ENCODE data around the gene RRAS2.

Gene RRAS2

GRCh38 chr11:14261066-14261465, 97.9 kb downstream of the RRAS2 start:
- no peak for TF ChIP-seq CTCF (IDR thresholded peaks at IDR 0.05; ENCODE audit: insufficient read depth, low read depth, low read length, missing control alignments)
- no peak for DNase-seq (ENCODE audit: low read depth)
- no peak overlapping the region for H3K4me3 ChIP-seq (ENCODE audit: low read length)

- TF ChIP-seq CTCF (IDR thresholded peaks at IDR 0.05; ENCODE audit: insufficient read depth, low read depth, low read length, missing control alignments) = no peak
- no peak for DNase-seq (ENCODE audit: low read depth)
- no peak overlapping the region for H3K4me3 ChIP-seq (ENCODE audit: low read length)
Observed at GRCh38 chr11:14259878-14260277, 99.1 kb downstream of the RRAS2 start.

- peak; percentile 12 for TF ChIP-seq CTCF (IDR thresholded peaks at IDR 0.05; ENCODE audit: insufficient read depth, low read depth, low read length, missing control alignments)
- no peak for DNase-seq (ENCODE audit: low read depth)
- H3K4me3 ChIP-seq (ENCODE audit: low read length) = no peak overlapping the region
Observed at GRCh38 chr11:14259186-14259784, 99.7 kb downstream of the RRAS2 start.

GRCh38 chr11:14258221-14258935, 100.6 kb downstream of the RRAS2 start:
- peak; percentile 63 for DNase-seq (ENCODE audit: low read depth)
- no peak overlapping the region for H3K4me3 ChIP-seq (ENCODE audit: low read length)
- TF ChIP-seq CTCF (IDR thresholded peaks at IDR 0.05; ENCODE audit: insufficient read depth, low read depth, low read length, missing control alignments) = no peak

GRCh38 chr11:14255238-14255534, 103.8 kb downstream of the RRAS2 start:
- TF ChIP-seq CTCF (IDR thresholded peaks at IDR 0.05; ENCODE audit: insufficient read depth, low read depth, low read length, missing control alignments) = no peak
- no peak overlapping the region for H3K4me3 ChIP-seq (ENCODE audit: low read length)
- no peak for DNase-seq (ENCODE audit: low read depth)

- no peak for DNase-seq (ENCODE audit: low read depth)
- TF ChIP-seq CTCF (IDR thresholded peaks at IDR 0.05; ENCODE audit: insufficient read depth, low read depth, low read length, missing control alignments) = no peak
- H3K4me3 ChIP-seq (ENCODE audit: low read length) = no peak overlapping the region
Observed at GRCh38 chr11:14254533-14255237, 104.3 kb downstream of the RRAS2 start.
